Testis (tissue), 3 donors: ENCODE measurements around the gene COMP. TPM values are rescaled to one million over a fixed set of nuclear protein-coding genes. Genes with fewer than 3 reads are reported as not detected.

Experiments used
- DNase-seq: peaks from one replicate; pipeline ENCODE4 v3.0.0-alpha.2; 2019
- H3K27ac ChIP-seq, 2 donors: fragments of 200-600 bp; sonication (generic); one replicate each; pipeline ENCODE4 v1.5.1; 2019
- H3K27me3 ChIP-seq: fragments of 200-600 bp; sonication (generic); one replicate; pipeline ENCODE4 v1.5.1; 2019
- H3K36me3 ChIP-seq: fragments of 200-600 bp; sonication (generic); one replicate; pipeline ENCODE4 v1.5.1; 2017; ENCODE audit warnings: low read depth; ENCODE audit errors: missing control alignments
- H3K4me1 ChIP-seq: fragments of 200-600 bp; sonication (generic); one replicate; pipeline ENCODE4 v1.5.1; 2019
- H3K4me3 ChIP-seq, 2 donors: fragments of 200-600 bp; sonication (generic); one replicate each; pipeline ENCODE4 v1.5.1; 2017 to 2019
- H3K9me3 ChIP-seq: fragments of 200-600 bp; sonication (generic); one replicate; pipeline ENCODE4 v1.5.1; 2017
- CTCF ChIP-seq, 3 experiments: fragments of 450-650 bp in 2 of 3; fragments of 200-600 bp in 1 of 3; sonication (generic) in 1 of 3; IDR thresholded peaks; one replicate each; pipeline ENCODE4 v1.5.1; 2016 to 2019; ENCODE audit warnings: antibody characterized with exemption in 3 of 3, mild to moderate bottlenecking in 2 of 3, moderate library complexity in 1 of 3
- POLR2A ChIP-seq: fragments of 450-650 bp; IDR thresholded peaks from one replicate; pipeline ENCODE4 v1.6.1; 2017; ENCODE audit warnings: antibody characterized with exemption, mild to moderate bottlenecking, moderate library complexity
- WGBS, 2 donors: methylation state at CpG; one replicate each; pipeline ENCODE4 v1.1.5; 2018; 5-methylcytosine and 5-hydroxymethylcytosine counted together
- intact Hi-C: fragments of 100-400 bp; cut with DNase I; formaldehyde crosslinking; loops from one replicate; pipeline ENCODE4 v1.15.1; 2023; ENCODE audit warnings: low total_unique reads
- polyA plus RNA-seq: library from polyadenylated mRNA; stranded (reverse); fragments of 350-450 nt; fragmentation: Illumina TruSeq; extraction: RNeasy Lipid Tissue Mini Kit (QIAGEN cat#74804); gene quantifications from one replicate; pipeline ENCODE4 v1.2.3, GENCODE V29; 2014; ENCODE audit warnings: low read depth, low replicate concordance; ENCODE audit not compliant: insufficient read depth
- total RNA-seq, 2 donors: library from RNA; depleted of rRNA; stranded (reverse); fragments of >200 nt; gene quantifications; one replicate each; pipeline ENCODE4 v1.2.3, GENCODE V29; 2016

Gene COMP
- total and polyA plus RNA-seq, 3 donors from 2014 or later, result 3.8 to 23.4 (median 7.1) TPM

GRCh38 chr19:18754501-18754900, 36.6 kb downstream of the COMP start:
- Histone ChIP-seq H3K4me1 (no peaks in the 10 kb centered on the region), H3K27ac (no peak overlapping the region), H3K36me3 (no peaks in the 10 kb centered on the region), H3K9me3 (no peaks in the 10 kb centered on the region), H3K27me3 (no peaks in the 10 kb centered on the region), H3K4me3 (no peak overlapping the region)
- no peak for DNase-seq
- TF ChIP-seq POLR2A, result no peak
- no peak for TF ChIP-seq CTCF (IDR thresholded peaks at IDR 0.05)
- 74 to 86% methylated on average over 4 of the region's 4 CpGs for WGBS, 2 donors
- intact Hi-C loops, result no loop called here

GRCh38 chr19:18751571-18751970, 39.5 kb downstream of the COMP start:
- TF ChIP-seq POLR2A (no peak), CTCF (IDR thresholded peaks at IDR 0.05) (no peak)
- Histone ChIP-seq H3K4me3 (no peak overlapping the region), H3K27ac (no peak overlapping the region), H3K4me1 (no peaks in the 10 kb centered on the region), H3K9me3 (no peaks in the 10 kb centered on the region), H3K36me3 (no peaks in the 10 kb centered on the region), H3K27me3 (no peaks in the 10 kb centered on the region)
- DNase-seq, result no peak
- intact Hi-C loops, result no loop called here
- WGBS, 2 donors, result 84 to 95% methylated on average over 10 of the region's 10 CpGs

- TF ChIP-seq CTCF (IDR thresholded peaks at IDR 0.05) (no peak), POLR2A (no peak)
- H3K9me3 ChIP-seq, result no peaks in the 10 kb centered on the region
- H3K27me3 ChIP-seq, result no peaks in the 10 kb centered on the region
- WGBS, 2 donors, result 94 to 95% methylated on average over 11 to 19 of the region's 19 CpGs
- peaks cover 7% of the 10 kb centered on the region for H3K4me1 ChIP-seq
- intact Hi-C loops, result no loop called here
- no peak overlapping the region for H3K27ac ChIP-seq
- no peak for DNase-seq
- no peaks in the 10 kb centered on the region for H3K36me3 ChIP-seq
- no peak overlapping the region for H3K4me3 ChIP-seq
These were observed 40.7 kb downstream of the COMP start for GRCh38 chr19:18750295-18750970.

GRCh38 chr19:18749362-18750231, 41.5 kb downstream of the COMP start:
- no peak for TF ChIP-seq POLR2A
- TF ChIP-seq CTCF (IDR thresholded peaks at IDR 0.05), result no peak
- no peak for DNase-seq
- WGBS, 2 donors, result 92 to 93% methylated on average over 23 of the region's 23 CpGs

More at GRCh38 chr19:18749362-18750231, 41.5 kb downstream of the COMP start:
- no peaks in the 10 kb centered on the region for H3K36me3 ChIP-seq
- intact Hi-C loops, result no loop called here
- H3K27me3 ChIP-seq, result no peaks in the 10 kb centered on the region
- no peak overlapping the region for H3K27ac ChIP-seq
- H3K4me3 ChIP-seq, result no peak overlapping the region
- peaks cover 10% of the 10 kb centered on the region for H3K4me1 ChIP-seq
- no peaks in the 10 kb centered on the region for H3K9me3 ChIP-seq
